Urinary bladder (tissue), 4 donors: ENCODE results near the gene MAP4K4. TPM values are rescaled to one million over a fixed set of nuclear protein-coding genes. Genes with fewer than 3 reads are reported as not detected.

Experiments used
- DNase-seq: peaks from one replicate; pipeline ENCODE4 v3.0.0-alpha.2; 2015; ENCODE audit errors: extremely low spot score
- H3K27ac ChIP-seq: one replicate; pipeline ENCODE4 v1.5.1; 2013; ENCODE audit warnings: low read depth, mild to moderate bottlenecking, moderate library complexity
- H3K36me3 ChIP-seq: one replicate; pipeline ENCODE4 v1.6.1; 2013; ENCODE audit warnings: mild to moderate bottlenecking, moderate library complexity; ENCODE audit not compliant: insufficient read depth
- H3K4me1 ChIP-seq: one replicate; pipeline ENCODE4 v1.6.1; 2013; ENCODE audit warnings: mild to moderate bottlenecking, moderate library complexity; ENCODE audit not compliant: insufficient read depth
- H3K4me3 ChIP-seq: one replicate; pipeline ENCODE4 v1.5.1; 2013; ENCODE audit warnings: low read depth, low read length
- WGBS: extraction: QIAGEN DNeasy Blood & Tissue Kit; methylation state at CpG from one replicate; pipeline ENCODE4 v1.1.7; 2013; 5-methylcytosine and 5-hydroxymethylcytosine counted together
- polyA plus RNA-seq: library from polyadenylated mRNA; stranded (reverse); fragments of 200-250 nt; gene quantifications from one replicate; pipeline ENCODE4 v1.2.3, GENCODE V29; 2013
- total RNA-seq: library from RNA; depleted of rRNA; stranded (reverse); fragments of >200 nt; gene quantifications from one replicate; pipeline ENCODE4 v1.2.3, GENCODE V29; 2014
- donor health status: healthy with polysubstance abuse.
- donor health status: healthy.

MAP4K4 gene
- total and polyA plus RNA-seq, 2 donors = 26.5 to 75.7 TPM

GRCh38 chr2:101811226-101812015 is 113.9 kb downstream of the MAP4K4 start:
- H3K4me1 ChIP-seq = no peaks in the 10 kb centered on the region
- no peak overlapping the region for H3K27ac ChIP-seq
- WGBS = 90% methylated on average over 11 of the region's 11 CpGs
- no peaks in the 10 kb centered on the region for H3K36me3 ChIP-seq
- DNase-seq = no peak
- H3K4me3 ChIP-seq = no peak overlapping the region

GRCh38 chr2:101812226-101812625 is 114.7 kb downstream of the MAP4K4 start:
- 97% methylated on average over 7 of the region's 7 CpGs for WGBS

DNA sequence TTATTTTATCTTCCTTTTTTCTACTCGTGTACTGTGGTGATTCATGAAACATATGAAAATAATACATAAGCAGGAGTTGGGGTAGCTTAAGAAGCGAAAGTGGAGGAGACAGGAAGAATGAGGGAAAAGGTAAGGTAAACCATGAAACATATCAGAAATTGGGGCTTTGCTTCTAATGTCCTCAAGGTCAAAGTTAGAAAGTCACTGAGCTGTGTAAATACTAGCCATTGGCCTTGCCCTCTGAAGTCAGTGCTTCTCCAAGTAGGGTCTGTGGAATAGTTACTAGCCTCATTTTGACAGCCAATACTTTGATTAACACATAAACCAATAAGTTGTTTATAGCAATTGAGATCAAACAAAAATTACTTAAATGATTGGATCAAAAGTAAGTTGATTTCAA is 117.2 kb downstream of the MAP4K4 start:
- DNase-seq = no peak
- Histone ChIP-seq H3K27ac (no peak overlapping the region), H3K4me1 (no peaks in the 10 kb centered on the region), H3K36me3 (no peaks in the 10 kb centered on the region), H3K4me3 (no peak overlapping the region)
- WGBS = 92% methylated on average over 2 of the region's 2 CpGs

More at GRCh38 chr2:101812226-101812625, 114.7 kb downstream of the MAP4K4 start:
- Histone ChIP-seq H3K36me3 (no peaks in the 10 kb centered on the region), H3K4me3 (no peak overlapping the region), H3K4me1 (no peaks in the 10 kb centered on the region), H3K27ac (no peak overlapping the region)
- DNase-seq = no peak

GRCh38 chr2:101815154-101815553 is 117.6 kb downstream of the MAP4K4 start:
- no peak for DNase-seq
- no peak overlapping the region for H3K4me3 ChIP-seq
- no peaks in the 10 kb centered on the region for H3K36me3 ChIP-seq
- no peaks in the 10 kb centered on the region for H3K4me1 ChIP-seq
- H3K27ac ChIP-seq = no peak overlapping the region
- 95% methylated on average over 3 of the region's 3 CpGs for WGBS

GRCh38 chr2:101815739-101816391 is 118.4 kb downstream of the MAP4K4 start:
- Histone ChIP-seq H3K36me3 (no peaks in the 10 kb centered on the region), H3K4me3 (no peak overlapping the region), H3K27ac (no peak overlapping the region), H3K4me1 (no peaks in the 10 kb centered on the region)
- 70% methylated on average over 14 of the region's 14 CpGs for WGBS
- DNase-seq = no peak

GRCh38 chr2:101816598-101816997 is 119.1 kb downstream of the MAP4K4 start:
- peaks cover 1% of the 10 kb centered on the region for H3K4me1 ChIP-seq

GRCh38 chr2:101817481-101817880 is 120.0 kb downstream of the MAP4K4 start:
- 90% methylated on average over 6 of the region's 6 CpGs for WGBS
- no peak for DNase-seq
- Histone ChIP-seq H3K4me1 (peaks cover 1% of the 10 kb centered on the region), H3K4me3 (no peak overlapping the region), H3K27ac (no peak overlapping the region), H3K36me3 (no peaks in the 10 kb centered on the region)

More at GRCh38 chr2:101816598-101816997, 119.1 kb downstream of the MAP4K4 start:
- 73% methylated on average over 4 of the region's 4 CpGs for WGBS
- Histone ChIP-seq H3K27ac (no peak overlapping the region), H3K36me3 (no peaks in the 10 kb centered on the region), H3K4me3 (no peak overlapping the region)
- DNase-seq = no peak

DNA sequence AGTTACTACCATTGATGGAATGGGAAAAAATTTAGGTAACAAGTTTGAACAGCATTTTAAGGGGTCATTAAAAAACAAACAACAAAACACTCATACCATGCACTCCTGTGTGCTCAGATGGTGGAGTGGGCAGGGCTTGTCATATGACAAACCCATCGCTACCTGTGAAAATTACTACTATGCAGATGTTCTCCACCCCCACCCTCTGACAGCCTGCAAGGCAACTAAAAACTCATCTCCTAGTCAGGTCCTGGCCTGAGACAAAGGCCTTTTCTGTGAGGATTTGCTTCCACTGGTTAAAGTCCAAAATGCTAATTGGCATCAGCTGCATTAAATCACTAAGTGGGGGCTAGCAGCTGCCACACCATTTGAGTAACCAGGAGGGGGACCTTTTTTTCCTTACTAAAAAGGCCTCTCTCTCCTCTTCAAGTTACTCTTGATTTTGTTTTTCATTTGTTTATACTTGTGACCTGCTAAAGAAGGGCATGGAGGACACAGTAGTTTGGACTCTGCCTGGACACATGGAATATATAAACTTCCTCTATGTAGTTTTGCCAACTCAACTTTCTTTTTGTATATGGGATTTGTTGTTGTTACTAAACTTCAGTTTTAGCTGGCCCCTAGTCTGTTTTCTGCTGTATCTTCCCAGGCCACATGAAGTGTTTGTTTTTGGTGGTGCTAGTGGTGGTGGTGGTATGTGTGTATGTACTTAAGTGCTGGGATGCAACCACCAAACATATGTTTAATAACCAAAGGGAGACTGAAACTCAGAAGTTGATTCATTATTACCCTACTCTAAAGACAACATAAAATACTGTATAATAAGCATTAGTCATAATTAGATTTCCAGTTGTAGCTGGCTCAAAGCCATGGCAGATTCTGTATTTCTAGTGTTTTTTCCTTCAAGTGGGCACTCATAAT is 121.3 kb downstream of the MAP4K4 start:
- Histone ChIP-seq H3K36me3 (no peaks in the 10 kb centered on the region), H3K4me3 (no peak overlapping the region), H3K4me1 (peaks cover 1% of the 10 kb centered on the region), H3K27ac (no peak overlapping the region)
- no peak for DNase-seq
- WGBS = 92% methylated on average over 1 of the region's 1 CpG

GRCh38 chr2:101820519-101820918 is 123.0 kb downstream of the MAP4K4 start:
- no peaks in the 10 kb centered on the region for H3K36me3 ChIP-seq
- no peak overlapping the region for H3K27ac ChIP-seq
- DNase-seq = no peak
- H3K4me3 ChIP-seq = no peak overlapping the region
- 53% methylated on average over 4 of the region's 4 CpGs for WGBS
- peaks cover 1% of the 10 kb centered on the region for H3K4me1 ChIP-seq

GRCh38 chr2:101821059-101821805 is 123.7 kb downstream of the MAP4K4 start:
- WGBS = 86% methylated on average over 3 of the region's 3 CpGs
- H3K27ac ChIP-seq = no peak overlapping the region
- peaks cover 1% of the 10 kb centered on the region for H3K4me1 ChIP-seq
- no peak for DNase-seq
- no peaks in the 10 kb centered on the region for H3K36me3 ChIP-seq
- H3K4me3 ChIP-seq = no peak overlapping the region

DNA sequence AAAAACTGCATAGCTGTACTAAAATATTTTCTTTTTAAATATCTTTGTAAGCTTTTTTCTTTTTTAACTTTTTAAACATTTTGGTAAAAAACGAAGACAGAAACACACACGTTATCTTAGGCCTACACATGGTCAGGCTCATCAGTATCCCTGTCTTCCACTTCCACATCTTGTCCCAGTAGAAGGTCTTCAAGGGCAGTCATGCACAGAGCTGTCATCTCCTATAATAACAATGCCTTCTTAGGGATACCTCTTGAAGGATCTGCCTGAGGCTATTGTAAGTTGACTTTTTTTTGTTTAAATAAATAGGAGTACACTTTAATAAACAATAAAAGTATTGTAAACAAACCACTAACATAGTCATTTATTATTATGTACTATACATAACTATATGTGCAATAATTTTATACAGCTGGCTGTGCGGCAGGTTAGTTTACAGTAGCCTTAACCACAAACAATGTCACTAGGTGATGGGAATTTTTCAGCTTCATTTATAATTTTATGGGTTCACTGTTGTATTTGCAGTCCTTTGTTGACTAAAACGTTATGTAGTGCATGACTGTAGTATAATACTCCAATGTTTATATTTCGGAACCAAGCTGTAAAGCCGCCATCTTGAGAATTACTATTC is 124.4 kb downstream of the MAP4K4 start:
- WGBS = 82% methylated on average over 6 of the region's 6 CpGs
- peaks cover 1% of the 10 kb centered on the region for H3K4me1 ChIP-seq
- H3K36me3 ChIP-seq = no peaks in the 10 kb centered on the region
- no peak overlapping the region for H3K27ac ChIP-seq
- H3K4me3 ChIP-seq = no peak overlapping the region
- no peak for DNase-seq

DNA sequence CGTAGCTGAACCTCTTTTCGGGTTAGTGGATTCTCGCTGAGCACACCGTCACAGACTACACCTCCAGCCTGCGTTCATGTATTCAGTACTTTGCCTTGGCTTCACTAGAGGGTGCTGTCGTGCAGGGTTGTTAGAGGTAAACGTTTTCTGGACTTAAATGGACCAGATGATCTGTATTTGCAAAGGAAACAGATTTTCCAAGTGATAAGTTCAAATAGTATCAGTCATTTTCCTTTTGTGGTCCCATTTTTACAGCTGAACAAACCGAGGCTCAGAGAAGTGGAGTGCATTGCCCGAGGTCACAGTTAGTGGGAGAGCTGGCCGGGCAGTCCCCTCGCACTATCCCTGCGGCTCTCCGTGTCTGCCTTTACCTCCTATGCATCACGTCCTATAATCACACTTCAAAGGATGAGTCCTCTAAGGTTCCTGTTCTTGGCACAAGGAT is 125.9 kb downstream of the MAP4K4 start:
- peaks cover 1% of the 10 kb centered on the region for H3K4me1 ChIP-seq
- WGBS = 52% methylated on average over 14 of the region's 14 CpGs
- no peaks in the 10 kb centered on the region for H3K36me3 ChIP-seq
- no peak overlapping the region for H3K4me3 ChIP-seq
- H3K27ac ChIP-seq = no peak overlapping the region
- DNase-seq = no peak
